GM12864 (cell line): ENCODE results near the gene ZNF692.

Experiments used
- DNase-seq: peaks from one replicate; pipeline ENCODE4 v3.0.0-alpha.2; 2011; ENCODE audit warnings: low read depth
- H3K4me3 ChIP-seq: 2 replicates; pipeline ENCODE4 v1.5.1; 2011; ENCODE audit warnings: mild to moderate bottlenecking, low read depth, low read length, control low read depth
- TF ChIP-seq, protein P1 (sequence below): IDR thresholded peaks from 2 replicates; pipeline ENCODE4 v1.5.1; 2011; ENCODE audit warnings: low read depth, mild to moderate bottlenecking, moderate library complexity, low read length, control low read depth, inconsistent platforms; ENCODE audit errors: missing control alignments

The ZNF692 gene

DNA sequence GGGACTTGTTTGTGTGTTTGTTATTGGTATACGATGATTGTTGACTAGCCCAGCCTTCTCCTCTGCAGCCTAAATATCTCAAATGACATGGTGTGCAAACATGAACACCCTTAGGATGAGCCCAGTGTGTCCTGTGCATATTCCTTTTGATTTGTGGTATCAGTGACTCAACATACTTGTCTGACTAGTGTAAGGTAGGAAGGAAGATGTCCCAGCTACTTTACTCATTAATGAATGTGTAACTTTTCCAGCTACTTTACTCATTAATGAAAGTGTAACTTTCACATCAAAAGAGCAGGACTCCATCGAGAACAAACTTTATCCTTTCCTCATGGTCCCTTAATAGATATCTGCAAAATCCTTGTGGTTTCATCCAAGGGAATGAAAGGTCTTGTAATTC lies 2.7 kb upstream of the ZNF692 start:
- TF ChIP-seq, protein P1, sequence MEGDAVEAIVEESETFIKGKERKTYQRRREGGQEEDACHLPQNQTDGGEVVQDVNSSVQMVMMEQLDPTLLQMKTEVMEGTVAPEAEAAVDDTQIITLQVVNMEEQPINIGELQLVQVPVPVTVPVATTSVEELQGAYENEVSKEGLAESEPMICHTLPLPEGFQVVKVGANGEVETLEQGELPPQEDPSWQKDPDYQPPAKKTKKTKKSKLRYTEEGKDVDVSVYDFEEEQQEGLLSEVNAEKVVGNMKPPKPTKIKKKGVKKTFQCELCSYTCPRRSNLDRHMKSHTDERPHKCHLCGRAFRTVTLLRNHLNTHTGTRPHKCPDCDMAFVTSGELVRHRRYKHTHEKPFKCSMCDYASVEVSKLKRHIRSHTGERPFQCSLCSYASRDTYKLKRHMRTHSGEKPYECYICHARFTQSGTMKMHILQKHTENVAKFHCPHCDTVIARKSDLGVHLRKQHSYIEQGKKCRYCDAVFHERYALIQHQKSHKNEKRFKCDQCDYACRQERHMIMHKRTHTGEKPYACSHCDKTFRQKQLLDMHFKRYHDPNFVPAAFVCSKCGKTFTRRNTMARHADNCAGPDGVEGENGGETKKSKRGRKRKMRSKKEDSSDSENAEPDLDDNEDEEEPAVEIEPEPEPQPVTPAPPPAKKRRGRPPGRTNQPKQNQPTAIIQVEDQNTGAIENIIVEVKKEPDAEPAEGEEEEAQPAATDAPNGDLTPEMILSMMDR = no peak
- no peak overlapping the region for H3K4me3 ChIP-seq
- DNase-seq = no peak

DNA sequence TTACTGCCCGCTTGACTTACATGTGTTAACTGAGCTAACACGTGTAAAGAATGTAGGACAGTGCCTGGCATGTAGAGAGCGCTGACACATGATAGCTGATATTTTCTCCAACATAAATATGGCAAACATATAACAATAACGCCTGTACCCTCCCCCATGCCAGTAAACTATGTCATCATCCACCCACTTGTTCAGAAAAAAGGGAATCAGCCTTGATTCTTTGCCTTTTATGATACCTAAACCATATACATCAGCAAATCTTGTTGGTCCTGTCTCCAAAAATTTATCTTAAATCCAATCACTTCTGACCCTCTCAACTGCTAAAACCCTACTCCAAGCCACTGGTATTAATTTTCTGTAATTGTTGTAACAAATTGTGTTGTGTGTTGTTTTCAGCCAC lies 1.1 kb upstream of the ZNF692 start:
- TF ChIP-seq, protein P1 = no peak
- no peak for DNase-seq
- H3K4me3 ChIP-seq = no peak overlapping the region; the same call in 1 of the 2 replicates

GRCh38 chr1:248858096-248858890 lies 592 bp downstream of the ZNF692 start:
- TF ChIP-seq, protein P1 = peak; percentile 73
- DNase-seq = no peak
- peak overlapping the region; percentile 90 for H3K4me3 ChIP-seq

DNA sequence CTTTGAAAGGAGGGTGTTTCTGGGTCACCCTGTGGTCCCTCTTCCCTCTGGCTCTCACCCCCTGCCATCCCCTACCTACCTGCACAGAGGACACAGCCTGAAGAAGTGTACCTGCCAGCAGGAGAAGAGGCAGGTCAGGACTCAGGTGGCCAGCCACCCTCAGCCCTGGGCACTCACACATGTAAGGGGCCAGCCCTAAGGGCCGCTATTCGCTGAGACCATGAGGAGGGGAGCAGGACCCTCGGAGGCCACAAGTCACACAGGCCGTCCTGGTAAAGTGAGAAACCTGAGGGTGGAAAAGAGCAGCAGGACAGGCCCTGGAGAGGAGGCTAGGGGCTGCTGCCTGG lies 1.2 kb downstream of the ZNF692 start:
- TF ChIP-seq, protein P1 = no peak
- peak overlapping the region; percentile 90 for H3K4me3 ChIP-seq
- DNase-seq = no peak

DNA sequence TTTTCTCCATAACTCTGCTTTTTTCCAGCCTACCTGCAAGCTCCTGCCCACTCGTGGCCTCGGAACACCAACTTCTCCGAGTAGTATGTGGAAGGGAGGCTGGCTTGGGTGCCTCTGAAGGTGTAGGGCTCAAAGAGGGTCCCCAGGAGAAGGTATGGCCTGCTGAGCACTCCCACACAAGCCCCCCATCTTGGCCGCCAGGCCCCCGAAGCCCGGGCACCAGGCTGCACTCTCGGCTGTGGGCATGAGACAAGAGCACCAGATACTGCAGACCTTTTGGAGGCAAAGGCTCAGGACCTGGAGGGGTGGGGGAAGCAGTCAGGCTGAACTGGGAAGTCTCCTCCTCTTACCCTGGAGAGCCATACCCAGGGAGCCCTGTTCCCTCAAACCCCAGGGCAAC lies 1.7 kb downstream of the ZNF692 start:
- peak overlapping the region; percentile 90 for H3K4me3 ChIP-seq
- no peak for DNase-seq
- TF ChIP-seq, protein P1 = no peak

- no peak for DNase-seq
- H3K4me3 ChIP-seq = no peak overlapping the region
- TF ChIP-seq, protein P1 = no peak
Observed at GRCh38 chr1:248856176-248856575, 2.7 kb downstream of the ZNF692 start.

- no peak for DNase-seq
- TF ChIP-seq, protein P1 = no peak
- H3K4me3 ChIP-seq = no peak overlapping the region
Observed at GRCh38 chr1:248855580-248855979, 3.3 kb downstream of the ZNF692 start.
